Measurements from ENCODE around the gene SERPINB1. TPM values are rescaled to one million over a fixed set of nuclear protein-coding genes. Genes with fewer than 3 reads are reported as not detected.

Gene SERPINB1
- 10 to 100 TPM; 12.6 to 41.1 (median 17.6) TPM for total RNA-seq

DNA sequence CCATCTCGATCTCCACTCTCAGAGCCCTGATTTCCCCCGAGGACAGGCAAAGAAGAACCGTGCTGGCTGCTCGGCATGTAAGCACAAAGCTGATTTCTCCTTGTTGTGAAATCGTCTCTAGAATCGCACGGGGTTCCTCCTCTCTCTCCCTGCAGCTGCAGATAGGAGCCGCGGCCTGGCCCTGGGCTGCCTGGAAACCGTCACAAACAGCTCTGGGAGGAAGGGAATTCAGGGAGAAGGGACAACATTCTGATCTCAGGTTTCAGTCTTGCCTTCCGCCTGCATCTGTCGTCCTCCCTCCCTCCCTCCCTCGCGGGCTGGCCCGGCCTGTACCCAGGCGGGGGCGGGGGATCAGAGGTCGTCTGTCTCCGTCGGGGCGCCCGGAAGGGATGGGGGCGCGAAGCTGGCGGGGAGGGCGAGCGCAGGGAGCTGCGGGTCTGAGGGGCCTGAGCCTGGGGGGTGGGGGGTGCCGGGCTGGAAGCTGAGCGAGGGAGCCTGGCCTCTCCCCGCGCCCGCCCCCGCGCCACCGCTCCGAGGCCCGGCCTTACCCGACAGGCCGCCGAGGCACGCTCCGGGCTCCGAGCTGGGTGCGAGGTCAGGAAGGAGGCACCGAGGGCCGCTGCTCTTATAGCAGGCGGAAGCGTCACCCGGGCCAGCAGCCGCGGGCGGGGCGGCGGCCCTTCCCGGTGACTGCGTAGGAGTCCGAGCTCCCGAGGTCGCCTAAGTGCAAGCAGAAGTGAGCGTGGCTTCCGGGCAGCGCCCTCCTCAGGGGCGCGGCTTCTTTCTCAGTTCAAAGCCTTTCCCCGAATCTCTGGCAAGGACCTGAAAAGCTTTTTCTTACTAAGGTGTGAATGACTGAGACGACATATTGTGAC is at the start of gene SERPINB1:
SERPINB1 (minus strand) TSS at position 600 of the 875 bp plus-strand sequence. CDS start 1,277 bp downstream, outside the sequence.
- intact Hi-C loops (cut with DNase I; ENCODE audit: low total_unique reads): loop anchor here (5.0 to 10.0 kb wide), 3 partner anchors 49 to 213 kb away; no protein-coding TSS in a partner anchor

DNA sequence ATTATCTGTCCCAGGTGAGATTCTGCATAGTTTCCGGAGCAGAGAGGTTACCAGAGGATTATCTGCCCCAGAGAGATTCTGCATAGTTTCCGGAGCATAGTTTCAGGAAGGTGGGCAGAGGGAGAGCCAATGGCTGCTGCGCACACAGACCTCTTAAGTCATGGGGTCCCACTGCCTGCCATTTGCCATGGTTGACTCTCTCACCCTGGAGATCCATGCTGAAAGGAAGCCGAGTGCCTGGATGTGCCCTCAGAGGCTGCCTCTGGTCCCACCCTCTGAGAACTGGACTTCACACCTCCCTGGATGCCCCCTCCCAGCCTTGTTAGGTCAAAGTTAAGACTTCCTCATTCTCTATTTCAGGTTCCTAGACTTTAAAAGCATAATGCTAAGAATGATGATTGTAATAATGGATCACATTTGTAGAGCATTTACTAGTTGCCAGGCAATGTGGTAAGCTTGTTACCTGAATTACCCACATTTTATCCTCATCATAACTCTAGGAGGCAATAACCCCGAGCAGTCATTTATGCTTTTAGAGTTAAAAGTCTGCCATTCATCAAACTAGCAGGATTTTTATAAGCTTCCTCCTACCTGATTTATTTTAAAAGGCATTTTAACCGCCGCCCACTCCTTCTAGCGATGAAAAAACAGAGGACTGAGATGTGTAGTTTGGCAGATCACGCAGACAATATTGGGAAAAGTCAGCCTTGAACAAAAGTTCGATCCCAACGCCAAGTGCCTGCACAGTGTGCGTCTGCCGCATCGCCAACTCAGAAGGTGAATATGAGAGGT is 49.5 kb upstream of the SERPINB1 start:
- TF ChIP-seq, protein P1, sequence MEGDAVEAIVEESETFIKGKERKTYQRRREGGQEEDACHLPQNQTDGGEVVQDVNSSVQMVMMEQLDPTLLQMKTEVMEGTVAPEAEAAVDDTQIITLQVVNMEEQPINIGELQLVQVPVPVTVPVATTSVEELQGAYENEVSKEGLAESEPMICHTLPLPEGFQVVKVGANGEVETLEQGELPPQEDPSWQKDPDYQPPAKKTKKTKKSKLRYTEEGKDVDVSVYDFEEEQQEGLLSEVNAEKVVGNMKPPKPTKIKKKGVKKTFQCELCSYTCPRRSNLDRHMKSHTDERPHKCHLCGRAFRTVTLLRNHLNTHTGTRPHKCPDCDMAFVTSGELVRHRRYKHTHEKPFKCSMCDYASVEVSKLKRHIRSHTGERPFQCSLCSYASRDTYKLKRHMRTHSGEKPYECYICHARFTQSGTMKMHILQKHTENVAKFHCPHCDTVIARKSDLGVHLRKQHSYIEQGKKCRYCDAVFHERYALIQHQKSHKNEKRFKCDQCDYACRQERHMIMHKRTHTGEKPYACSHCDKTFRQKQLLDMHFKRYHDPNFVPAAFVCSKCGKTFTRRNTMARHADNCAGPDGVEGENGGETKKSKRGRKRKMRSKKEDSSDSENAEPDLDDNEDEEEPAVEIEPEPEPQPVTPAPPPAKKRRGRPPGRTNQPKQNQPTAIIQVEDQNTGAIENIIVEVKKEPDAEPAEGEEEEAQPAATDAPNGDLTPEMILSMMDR (IDR thresholded peaks at IDR 0.05): no peak
- TF ChIP-seq POLR2A (IDR thresholded peaks at IDR 0.05): no peak
- intact Hi-C loops (cut with DNase I; ENCODE audit: low total_unique reads): no loop called here
- DNase-seq (ENCODE audit: low spot score in 2 of 2): no peak
- 85% methylated on average over 14 of the region's 14 CpGs for WGBS, 2 donors
- H3K4me3 ChIP-seq (ENCODE audit: low read depth, poor library complexity, severe bottlenecking): no peak overlapping the region

More for the DNA sequence above, at the start of gene SERPINB1:
- peak within 1 kb of the TSS; percentile 51 for H3K4me3 ChIP-seq (ENCODE audit: low read depth, poor library complexity, severe bottlenecking)
- no peak for TF ChIP-seq POLR2A (IDR thresholded peaks at IDR 0.05)
- TF ChIP-seq, protein P1 (IDR thresholded peaks at IDR 0.05): no peak
- 0 to 1% methylated on average over 50 to 59 of the region's 67 CpGs for WGBS, 2 donors
- peak; percentile 83 to 97 for DNase-seq (ENCODE audit: low spot score in 2 of 2)

DNA sequence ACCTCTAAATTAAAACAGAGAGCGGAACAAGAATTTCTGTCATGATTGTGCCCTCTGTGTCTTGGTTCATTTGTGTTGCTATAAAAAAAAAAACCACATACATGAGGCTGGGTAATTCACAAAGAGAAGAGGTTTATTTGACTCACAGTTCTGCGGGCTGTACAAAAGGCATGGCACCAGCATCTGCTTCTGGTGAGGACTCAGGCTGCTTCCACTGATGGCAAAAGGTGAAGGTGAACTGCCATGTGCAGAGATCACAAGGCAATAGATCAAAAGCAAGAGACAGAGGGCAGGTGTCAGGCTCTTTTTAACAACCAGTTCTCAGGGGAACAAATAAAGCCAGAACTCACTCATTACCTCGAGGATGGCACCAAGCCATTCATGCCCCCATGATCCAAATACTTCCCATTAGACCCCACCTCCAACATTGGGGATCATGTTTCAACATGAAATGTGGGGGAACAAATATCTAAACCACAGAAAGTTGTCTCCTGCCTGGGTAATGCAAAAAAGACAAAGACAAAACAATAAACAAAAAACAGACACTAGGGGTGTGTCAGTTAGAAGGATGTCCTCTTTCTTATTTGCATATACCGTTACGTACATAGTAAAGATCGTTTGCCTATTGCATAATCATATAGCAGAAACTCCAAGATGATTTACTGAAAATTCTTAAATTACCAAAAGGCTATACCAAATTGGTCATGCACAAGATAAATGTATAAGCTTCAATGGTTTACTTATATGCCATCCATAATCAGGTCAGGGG is 44.5 kb upstream of the SERPINB1 start:
- TF ChIP-seq POLR2A (IDR thresholded peaks at IDR 0.05): no peak
- TF ChIP-seq, protein P1 (IDR thresholded peaks at IDR 0.05): no peak
- no peak overlapping the region for H3K4me3 ChIP-seq (ENCODE audit: low read depth, poor library complexity, severe bottlenecking)
- 33 to 52% methylated on average over 6 of the region's 6 CpGs for WGBS, 2 donors
- no peak for DNase-seq (ENCODE audit: low spot score in 2 of 2)
- intact Hi-C loops (cut with DNase I; ENCODE audit: low total_unique reads): no loop called here

DNA sequence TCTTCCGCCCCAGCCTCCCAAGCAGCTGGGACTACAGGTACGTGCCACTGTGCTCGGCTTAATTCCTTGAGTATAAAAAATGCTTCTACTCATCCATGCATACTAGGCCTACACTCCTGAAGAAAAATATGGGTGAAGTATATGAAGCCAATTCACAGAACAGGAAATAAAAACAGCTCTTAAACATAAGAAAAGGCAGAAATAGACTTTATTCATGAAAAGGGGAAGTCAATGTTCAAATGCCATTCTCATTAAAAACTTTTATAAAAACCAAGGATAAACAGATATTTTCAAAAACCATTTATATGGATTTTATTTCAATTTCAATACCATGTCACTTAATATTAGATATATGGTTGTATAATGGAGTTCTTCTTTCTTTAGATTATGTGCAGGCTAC is 43.1 kb upstream of the SERPINB1 start:
- intact Hi-C loops (cut with DNase I; ENCODE audit: low total_unique reads): no loop called here
- TF ChIP-seq, protein P1 (IDR thresholded peaks at IDR 0.05): no peak
- TF ChIP-seq POLR2A (IDR thresholded peaks at IDR 0.05): no peak
- DNase-seq (ENCODE audit: low spot score in 2 of 2): no peak
- H3K4me3 ChIP-seq (ENCODE audit: low read depth, poor library complexity, severe bottlenecking): no peak overlapping the region
- WGBS, 2 donors: 91 to 95% methylated on average over 3 of the region's 3 CpGs

DNA sequence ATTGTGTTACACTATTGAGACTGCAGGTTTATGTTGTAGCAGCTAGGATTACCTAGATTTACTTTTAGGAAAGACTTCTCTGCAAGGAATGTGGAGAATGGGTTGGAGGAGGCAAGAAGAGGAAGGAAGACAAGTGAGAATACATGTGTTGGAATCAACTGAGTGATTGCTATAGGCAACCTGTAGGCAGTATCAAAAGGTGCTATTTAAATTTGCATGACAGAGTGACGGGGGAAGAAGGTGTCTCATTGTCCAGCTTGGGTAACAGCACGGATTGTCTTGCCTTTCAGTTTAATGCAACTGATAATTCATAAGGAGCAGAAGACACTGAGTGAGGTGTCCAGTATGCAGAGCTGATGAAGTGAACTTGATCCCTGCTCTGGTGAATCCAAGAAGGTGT is 42.0 kb upstream of the SERPINB1 start:
- WGBS, 2 donors: 91 to 93% methylated on average over 2 of the region's 2 CpGs
- TF ChIP-seq POLR2A (IDR thresholded peaks at IDR 0.05): no peak
- TF ChIP-seq, protein P1 (IDR thresholded peaks at IDR 0.05): no peak

More for the DNA sequence above, 42.0 kb upstream of the SERPINB1 start:
- intact Hi-C loops (cut with DNase I; ENCODE audit: low total_unique reads): no loop called here
- no peak for DNase-seq (ENCODE audit: low spot score in 2 of 2)
- H3K4me3 ChIP-seq (ENCODE audit: low read depth, poor library complexity, severe bottlenecking): no peak overlapping the region
